ENCODE measurements around the gene SLC6A7.
A peak's percentile ranks its signal among the peaks of the same experiment; 100 is the strongest.

The SLC6A7 gene

DNA sequence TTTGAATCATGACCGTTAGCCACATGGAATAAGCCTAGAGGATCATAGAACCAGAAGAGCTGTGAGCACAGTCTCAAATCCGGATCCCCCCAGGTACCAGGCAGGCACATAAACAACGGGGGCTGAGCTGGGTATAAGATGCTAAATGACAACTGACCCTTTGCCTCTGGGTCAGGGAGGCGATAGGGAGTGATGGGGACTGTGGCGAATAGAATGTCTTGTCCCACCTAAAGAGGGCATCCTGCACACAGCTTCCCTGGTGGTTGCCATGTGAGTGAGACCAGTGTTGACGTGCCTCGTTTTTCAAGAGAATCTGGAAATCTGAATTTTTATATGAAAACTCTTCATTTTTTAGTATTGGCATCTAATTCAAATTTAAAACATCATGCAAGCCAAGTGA is 33.6 kb downstream of the SLC6A7 start:
- DNase-seq (ENCODE audit: low read depth) = no peak
- TF ChIP-seq, protein P1, sequence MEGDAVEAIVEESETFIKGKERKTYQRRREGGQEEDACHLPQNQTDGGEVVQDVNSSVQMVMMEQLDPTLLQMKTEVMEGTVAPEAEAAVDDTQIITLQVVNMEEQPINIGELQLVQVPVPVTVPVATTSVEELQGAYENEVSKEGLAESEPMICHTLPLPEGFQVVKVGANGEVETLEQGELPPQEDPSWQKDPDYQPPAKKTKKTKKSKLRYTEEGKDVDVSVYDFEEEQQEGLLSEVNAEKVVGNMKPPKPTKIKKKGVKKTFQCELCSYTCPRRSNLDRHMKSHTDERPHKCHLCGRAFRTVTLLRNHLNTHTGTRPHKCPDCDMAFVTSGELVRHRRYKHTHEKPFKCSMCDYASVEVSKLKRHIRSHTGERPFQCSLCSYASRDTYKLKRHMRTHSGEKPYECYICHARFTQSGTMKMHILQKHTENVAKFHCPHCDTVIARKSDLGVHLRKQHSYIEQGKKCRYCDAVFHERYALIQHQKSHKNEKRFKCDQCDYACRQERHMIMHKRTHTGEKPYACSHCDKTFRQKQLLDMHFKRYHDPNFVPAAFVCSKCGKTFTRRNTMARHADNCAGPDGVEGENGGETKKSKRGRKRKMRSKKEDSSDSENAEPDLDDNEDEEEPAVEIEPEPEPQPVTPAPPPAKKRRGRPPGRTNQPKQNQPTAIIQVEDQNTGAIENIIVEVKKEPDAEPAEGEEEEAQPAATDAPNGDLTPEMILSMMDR (IDR thresholded peaks at IDR 0.05; ENCODE audit: low read depth, low read length) = no peak
- no peak for TF ChIP-seq POLR2A (IDR thresholded peaks at IDR 0.05; ENCODE audit: extremely low read depth, insufficient read length)
- no peak for TF ChIP-seq MYC (IDR thresholded peaks at IDR 0.05; ENCODE audit: low read depth, low read length)
- TF ChIP-seq, protein P2, sequence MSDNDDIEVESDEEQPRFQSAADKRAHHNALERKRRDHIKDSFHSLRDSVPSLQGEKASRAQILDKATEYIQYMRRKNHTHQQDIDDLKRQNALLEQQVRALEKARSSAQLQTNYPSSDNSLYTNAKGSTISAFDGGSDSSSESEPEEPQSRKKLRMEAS (IDR thresholded peaks at IDR 0.05; ENCODE audit: low read depth, low read length) = no peak
- no peak overlapping the region for H3K4me3 ChIP-seq (ENCODE audit: low read depth, low read length)

DNA sequence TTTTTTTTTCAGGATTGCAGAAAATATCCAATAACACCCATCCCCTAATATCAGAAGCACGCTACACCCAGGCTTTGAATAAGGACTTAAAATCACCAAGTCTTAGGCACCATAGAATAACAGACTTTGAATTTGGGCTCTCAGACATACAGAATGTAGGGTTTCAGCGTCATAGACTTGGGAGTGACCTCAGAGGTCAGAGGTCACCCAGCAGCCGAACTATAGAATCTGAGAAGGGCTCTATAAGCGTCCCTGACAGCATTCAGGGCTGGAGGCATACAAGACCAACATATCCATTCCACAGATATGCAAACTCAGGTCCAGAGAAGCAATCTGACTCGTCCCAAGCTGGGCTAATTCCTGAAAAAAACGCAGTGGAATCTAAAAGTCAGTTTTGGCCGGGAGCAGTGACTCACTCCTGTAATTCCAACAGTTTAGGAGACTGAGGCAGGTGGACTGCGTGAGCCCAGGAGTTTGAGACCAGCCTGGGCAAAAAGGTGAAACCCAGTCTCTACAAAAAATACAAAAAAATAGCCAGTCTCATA is 34.7 kb downstream of the SLC6A7 start:
- TF ChIP-seq, protein P1 (IDR thresholded peaks at IDR 0.05; ENCODE audit: low read depth, low read length) = no peak
- TF ChIP-seq MYC (IDR thresholded peaks at IDR 0.05; ENCODE audit: low read depth, low read length) (no peak), POLR2A (IDR thresholded peaks at IDR 0.05; ENCODE audit: extremely low read depth, insufficient read length) (no peak)
- TF ChIP-seq, protein P2 (IDR thresholded peaks at IDR 0.05; ENCODE audit: low read depth, low read length) = no peak
- H3K4me3 ChIP-seq (ENCODE audit: low read depth, low read length) = no peak overlapping the region
- no peak for DNase-seq (ENCODE audit: low read depth)

DNA sequence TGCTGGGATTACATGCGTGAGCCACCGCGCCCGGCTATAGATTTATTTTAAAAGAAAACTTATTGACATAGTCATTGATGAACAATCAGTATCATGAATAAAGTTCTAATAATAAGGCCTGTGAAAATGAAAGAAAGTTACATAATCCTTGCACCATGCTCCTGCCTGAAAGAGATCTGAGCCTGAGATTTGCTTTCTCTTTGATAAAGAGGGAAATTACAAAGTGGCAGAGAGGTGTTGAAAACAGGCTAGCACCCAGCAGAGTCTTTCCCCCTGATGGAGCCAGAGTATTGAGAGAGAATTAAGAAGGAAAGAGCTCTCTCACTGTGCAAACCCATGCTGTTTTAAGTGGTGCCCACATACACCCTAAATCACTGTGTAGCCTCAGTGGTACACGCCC is 37.2 kb downstream of the SLC6A7 start:
- no peak overlapping the region for H3K4me3 ChIP-seq (ENCODE audit: low read depth, low read length)
- no peak for DNase-seq (ENCODE audit: low read depth)
- TF ChIP-seq MYC (IDR thresholded peaks at IDR 0.05; ENCODE audit: low read depth, low read length) (no peak), POLR2A (IDR thresholded peaks at IDR 0.05; ENCODE audit: extremely low read depth, insufficient read length) (no peak)
- TF ChIP-seq, protein P1 (IDR thresholded peaks at IDR 0.05; ENCODE audit: low read depth, low read length) = no peak
- TF ChIP-seq, protein P2 (IDR thresholded peaks at IDR 0.05; ENCODE audit: low read depth, low read length) = no peak

DNA sequence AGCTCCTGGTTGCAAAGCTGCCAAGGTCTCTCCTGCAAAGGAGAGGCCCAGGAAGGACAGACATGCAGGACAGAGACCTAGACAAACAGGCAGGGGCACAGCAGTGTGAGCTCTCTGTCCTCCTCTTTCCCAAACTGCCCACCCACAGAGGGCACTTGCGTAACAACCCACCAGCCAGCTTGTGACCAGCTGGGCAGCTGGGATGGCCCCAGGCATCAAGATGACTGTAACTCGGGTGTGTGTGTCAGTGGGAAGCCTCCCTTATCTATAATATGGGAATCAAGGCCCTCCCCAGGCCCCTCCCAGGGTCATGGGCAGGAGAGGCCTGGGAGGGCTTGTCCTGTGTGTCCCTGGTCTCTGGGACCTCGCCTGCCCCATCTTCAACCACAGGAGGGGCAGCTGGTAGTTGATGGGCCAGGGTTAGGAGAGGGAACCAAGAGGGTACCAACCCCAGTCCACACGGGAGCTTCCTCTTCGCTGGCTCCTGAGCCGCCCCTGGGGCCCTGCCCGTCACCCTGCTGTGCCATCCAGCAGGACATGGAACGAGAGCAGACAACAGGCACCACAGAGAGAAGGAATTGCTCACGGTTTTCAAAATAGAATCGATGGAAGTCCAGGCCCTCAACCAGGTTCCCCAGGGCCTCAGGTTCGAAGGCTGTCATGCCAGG is 37.9 kb downstream of the SLC6A7 start:
- no peak overlapping the region for H3K4me3 ChIP-seq (ENCODE audit: low read depth, low read length)
- TF ChIP-seq POLR2A (IDR thresholded peaks at IDR 0.05; ENCODE audit: extremely low read depth, insufficient read length) (no peak), MYC (IDR thresholded peaks at IDR 0.05; ENCODE audit: low read depth, low read length) (no peak)
- TF ChIP-seq, protein P1 (IDR thresholded peaks at IDR 0.05; ENCODE audit: low read depth, low read length) = no peak
- TF ChIP-seq, protein P2 (IDR thresholded peaks at IDR 0.05; ENCODE audit: low read depth, low read length) = no peak
- peak; percentile 28 for DNase-seq (ENCODE audit: low read depth)

DNA sequence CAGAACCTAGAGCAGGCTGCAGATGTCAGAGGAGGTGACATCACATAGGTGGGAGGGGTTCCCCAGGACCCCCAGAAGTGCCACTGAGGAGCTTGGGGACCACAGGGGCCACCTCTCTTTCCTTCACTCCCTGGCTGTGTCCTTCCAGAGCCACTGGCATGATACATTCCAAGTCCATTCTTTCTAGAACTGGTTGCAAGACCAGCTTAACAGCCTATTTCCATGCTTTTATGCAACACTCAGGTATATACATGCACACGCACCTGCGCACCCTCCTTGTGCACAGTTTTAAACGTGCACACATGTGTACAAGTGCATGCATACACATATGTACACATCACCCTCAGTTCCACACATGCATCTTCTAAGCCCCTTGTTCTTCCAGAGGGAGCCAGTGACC is 39.7 kb downstream of the SLC6A7 start:
- no peak overlapping the region for H3K4me3 ChIP-seq (ENCODE audit: low read depth, low read length)
- no peak for TF ChIP-seq POLR2A (IDR thresholded peaks at IDR 0.05; ENCODE audit: extremely low read depth, insufficient read length)
- TF ChIP-seq MYC (IDR thresholded peaks at IDR 0.05; ENCODE audit: low read depth, low read length) = no peak
- TF ChIP-seq, protein P2 (IDR thresholded peaks at IDR 0.05; ENCODE audit: low read depth, low read length) = no peak
- TF ChIP-seq, protein P1 (IDR thresholded peaks at IDR 0.05; ENCODE audit: low read depth, low read length) = no peak
- DNase-seq (ENCODE audit: low read depth) = no peak
